ENCODE results near the gene BTBD9. TPM values are rescaled to one million over a fixed set of nuclear protein-coding genes. Genes with fewer than 3 reads are reported as not detected.

BTBD9 gene
- total RNA-seq, 4 donors from 2014 or later: 5.5 to 14.1 (median 6.3) TPM

- Histone ChIP-seq H3K4me3 (no peak overlapping the region), H3K4me1 (peaks cover 0 to 2% of the 10 kb centered on the region in 2 donors), H3K27me3 (no peaks in the 10 kb centered on the region), H3K27ac (no peak overlapping the region), H3K9me3 (no peaks in the 10 kb centered on the region), H3K36me3 (no peaks in the 10 kb centered on the region)
- intact Hi-C loops (cut with DNase I; ENCODE audit: low total_unique reads) (loop anchor here (10.0 kb wide), 1 partner anchor 374 kb away; no protein-coding TSS in a partner anchor), in situ Hi-C loops (cut with MboI; ENCODE audit: low sequenced_read_pairs in 4 of 4) (no loop called here)
- TF ChIP-seq CTCF (IDR thresholded peaks at IDR 0.05 in 4 of 5, conservative IDR thresholded peaks at IDR 0.05 in 1 of 5) (no peak), POLR2A (IDR thresholded peaks at IDR 0.05) (no peak)
- DNase-seq: no peak
- ATAC-seq: no peak
These were observed 471.0 kb downstream of the BTBD9 start for GRCh38 chr6:38168699-38169098.

GRCh38 chr6:38168126-38168525 is 471.6 kb downstream of the BTBD9 start:
- H3K4me1 ChIP-seq: peaks cover 0 to 2% of the 10 kb centered on the region in 2 donors
- H3K4me3 ChIP-seq: no peak overlapping the region
- H3K27ac ChIP-seq: no peak overlapping the region
- TF ChIP-seq CTCF (IDR thresholded peaks at IDR 0.05 in 4 of 5, conservative IDR thresholded peaks at IDR 0.05 in 1 of 5): no peak
- no peak for TF ChIP-seq POLR2A (IDR thresholded peaks at IDR 0.05)
- intact Hi-C loops (cut with DNase I; ENCODE audit: low total_unique reads): loop anchor here (10.0 kb wide), 1 partner anchor 373 kb away; no protein-coding TSS in a partner anchor
- DNase-seq (no peak), ATAC-seq (no peak)
- H3K27me3 ChIP-seq: no peaks in the 10 kb centered on the region
- no peaks in the 10 kb centered on the region for H3K9me3 ChIP-seq
- in situ Hi-C loops (cut with MboI; ENCODE audit: low sequenced_read_pairs in 4 of 4): no loop called here
- H3K36me3 ChIP-seq: no peaks in the 10 kb centered on the region

- no peaks in the 10 kb centered on the region for H3K9me3 ChIP-seq
- in situ Hi-C loops (cut with MboI; ENCODE audit: low sequenced_read_pairs in 4 of 4): no loop called here
- H3K27ac ChIP-seq: no peak overlapping the region
- no peak overlapping the region for H3K4me3 ChIP-seq
- no peaks in the 10 kb centered on the region for H3K27me3 ChIP-seq
- ATAC-seq (no peak), DNase-seq (no peak)
- no peaks in the 10 kb centered on the region for H3K36me3 ChIP-seq
- intact Hi-C loops (cut with DNase I; ENCODE audit: low total_unique reads): loop anchor here (10.0 kb wide), 1 partner anchor 373 kb away; no protein-coding TSS in a partner anchor
- no peak for TF ChIP-seq CTCF (IDR thresholded peaks at IDR 0.05 in 4 of 5, conservative IDR thresholded peaks at IDR 0.05 in 1 of 5)
- TF ChIP-seq POLR2A (IDR thresholded peaks at IDR 0.05): no peak
- peaks cover 0 to 2% of the 10 kb centered on the region in 2 donors for H3K4me1 ChIP-seq
These were observed 472.1 kb downstream of the BTBD9 start for GRCh38 chr6:38167598-38167997.

- Histone ChIP-seq H3K4me3 (no peak overlapping the region), H3K9me3 (no peaks in the 10 kb centered on the region), H3K27ac (no peak overlapping the region), H3K4me1 (peaks cover 0 to 2% of the 10 kb centered on the region in 2 donors), H3K27me3 (no peaks in the 10 kb centered on the region), H3K36me3 (no peaks in the 10 kb centered on the region)
- in situ Hi-C loops (cut with MboI; ENCODE audit: low sequenced_read_pairs in 4 of 4): no loop called here
- DNase-seq (no peak), ATAC-seq (no peak)
- TF ChIP-seq POLR2A (IDR thresholded peaks at IDR 0.05) (no peak), CTCF (IDR thresholded peaks at IDR 0.05 in 4 of 5, conservative IDR thresholded peaks at IDR 0.05 in 1 of 5) (no peak)
- intact Hi-C loops (cut with DNase I; ENCODE audit: low total_unique reads): loop anchor here (10.0 kb wide), 1 partner anchor 372 kb away; no protein-coding TSS in a partner anchor
These were observed 473.1 kb downstream of the BTBD9 start for GRCh38 chr6:38166411-38167240.
